CD14-positive monocyte (primary cell): ENCODE data around the gene ASF1A. TPM values are rescaled to one million over a fixed set of nuclear protein-coding genes. Genes with fewer than 3 reads are reported as not detected.

Experiments
- DNase-seq, 3 donors: peaks; one replicate each; pipeline ENCODE4 v3.0.0-alpha.2; 2011 to 2022
- H2AFZ ChIP-seq: 2 replicates; pipeline ENCODE4 v1.6.0; 2012; ENCODE audit warnings: mild to moderate bottlenecking, low read depth, low read length, inconsistent platforms; ENCODE audit not compliant: insufficient read depth, poor library complexity, severe bottlenecking
- H3K27ac ChIP-seq, 2 donors: 1 replicate in 1 of 2; 2 replicates in 1 of 2; pipeline ENCODE4 v1.5.1; 2012 to 2013; ENCODE audit warnings: low read length in 2 of 2, control low read depth in 1 of 2, inconsistent platforms in 1 of 2, low read depth in 1 of 2, mild to moderate bottlenecking in 1 of 2
- H3K27me3 ChIP-seq, 2 donors: one replicate each; pipeline versions ENCODE4 v1.6.0 to v1.6.1; 2011 to 2013; ENCODE audit warnings: low read length in 2 of 2; ENCODE audit not compliant: control insufficient read depth in 2 of 2, insufficient read depth in 2 of 2
- H3K36me3 ChIP-seq, 2 donors: replicated peaks in 1 of 2; 1 replicate in 1 of 2; 2 replicates in 1 of 2; pipeline versions ENCODE4 v1.5.1 to v1.6.1; 2012 to 2013; ENCODE audit warnings: low read length in 2 of 2, control low read depth in 1 of 2, inconsistent platforms in 1 of 2, mild to moderate bottlenecking in 1 of 2; ENCODE audit not compliant: insufficient read depth in 2 of 2, control insufficient read depth in 1 of 2
- H3K4me1 ChIP-seq, 2 donors: 1 replicate in 1 of 2; 2 replicates in 1 of 2; pipeline versions ENCODE4 v1.5.1 to v1.6.1; 2012 to 2013; ENCODE audit warnings: low read length in 2 of 2, control low read depth in 1 of 2, inconsistent platforms in 1 of 2, mild to moderate bottlenecking in 1 of 2, moderate library complexity in 1 of 2; ENCODE audit not compliant: insufficient read depth in 2 of 2, control insufficient read depth in 1 of 2
- H3K4me2 ChIP-seq: replicated peaks from 2 replicates; pipeline ENCODE3; 2012; ENCODE audit warnings: low read length, moderate library complexity, mild to moderate bottlenecking; ENCODE audit not compliant: poor library complexity, severe bottlenecking; ENCODE audit errors: extremely low read depth
- H3K4me3 ChIP-seq, 3 experiments: fragments of 200-600 bp in 1 of 3; sonication (generic) in 1 of 3; replicated peaks in 1 of 3; 1 replicate in 2 of 3; 2 replicates in 1 of 3; pipeline ENCODE4 v1.5.1; 2011 to 2013; ENCODE audit warnings: low read length in 3 of 3, mild to moderate bottlenecking in 3 of 3, control low read depth in 2 of 3, low read depth in 2 of 3, inconsistent platforms in 1 of 3, moderate library complexity in 1 of 3
- H3K79me2 ChIP-seq: 2 replicates; pipeline ENCODE4 v1.6.0; 2012; ENCODE audit warnings: mild to moderate bottlenecking, control low read depth, inconsistent platforms, low read length, moderate library complexity; ENCODE audit not compliant: insufficient read depth
- H3K9ac ChIP-seq: 2 replicates; pipeline ENCODE4 v1.6.0; 2017; ENCODE audit warnings: low read length, mild to moderate bottlenecking; ENCODE audit not compliant: insufficient read depth, poor library complexity, severe bottlenecking
- H3K9me3 ChIP-seq, 2 donors: replicated peaks in 1 of 2; 1 replicate in 1 of 2; 2 replicates in 1 of 2; pipeline versions ENCODE4 v1.5.1 to v1.6.1; 2012 to 2013; ENCODE audit warnings: low read length in 2 of 2, control low read depth in 1 of 2; ENCODE audit not compliant: control insufficient read depth in 1 of 2, insufficient read depth in 1 of 2
- H4K20me1 ChIP-seq: 2 replicates; pipeline ENCODE4 v1.6.0; 2012; ENCODE audit warnings: mild to moderate bottlenecking, low read length, control low read depth, moderate library complexity; ENCODE audit not compliant: insufficient read depth
- H3K27ac Mint-ChIP-seq, 7 donors: one replicate each; pipeline ENCODE4 v1.8.0; 2020; ENCODE audit warnings: mild to moderate bottlenecking in 7 of 7, mixed read lengths in 7 of 7, moderate library complexity in 6 of 7, inconsistent platforms in 2 of 7
- H3K27me3 Mint-ChIP-seq, 3 donors: one replicate each; pipeline ENCODE4 v1.8.0; 2021 to 2022; ENCODE audit warnings: low read depth in 3 of 3, mild to moderate bottlenecking in 3 of 3, mixed read lengths in 3 of 3, moderate library complexity in 3 of 3, inconsistent platforms in 1 of 3
- H3K36me3 Mint-ChIP-seq, 2 donors: one replicate each; pipeline ENCODE4 v1.8.0; 2020; ENCODE audit warnings: mixed read lengths in 2 of 2, inconsistent platforms in 1 of 2, mild to moderate bottlenecking in 1 of 2
- H3K4me1 Mint-ChIP-seq: one replicate; pipeline ENCODE4 v1.8.0; 2020; ENCODE audit warnings: mild to moderate bottlenecking, mixed read lengths
- H3K4me3 Mint-ChIP-seq, 2 donors: one replicate each; pipeline ENCODE4 v1.8.0; 2020; ENCODE audit warnings: mild to moderate bottlenecking in 2 of 2, mixed read lengths in 2 of 2, moderate library complexity in 1 of 2
- H3K9me3 Mint-ChIP-seq, 7 donors: one replicate each; pipeline ENCODE4 v1.8.0; 2020 to 2022; ENCODE audit warnings: mixed read lengths in 7 of 7, mild to moderate bottlenecking in 6 of 7, moderate library complexity in 6 of 7, inconsistent platforms in 2 of 7
- WGBS: methylation state at CpG from one replicate; pipeline ENCODE4 v1.1.5; 2013; ENCODE audit warnings: missing lambda C conversion rate; ENCODE audit not compliant: insufficient coverage; 5-methylcytosine and 5-hydroxymethylcytosine counted together
- intact Hi-C, 2 donors: fragments of 100-400 bp; cut with micrococcal nuclease; formaldehyde crosslinking; loops; one replicate each; pipeline versions ENCODE4 v1.15.0 to v1.15.1; 2023
- polyA plus RNA-seq, 3 donors: library from polyadenylated mRNA; depleted of rRNA in 1 of 3; unstranded in 2 of 3; stranded (reverse) in 1 of 3; fragments of 300-500 nt in 2 of 3; fragments of >200 nt in 1 of 3; fragmentation: Illumina TruSeq in 2 of 3; gene quantifications; 1 replicate in 2 of 3; 2 replicates in 1 of 3; pipeline ENCODE4 v1.2.3, GENCODE V29; 2012 to 2021
- TF ChIP-seq, protein P1 (sequence below): fragments of 200-600 bp; IDR thresholded peaks from one replicate; pipeline ENCODE4 v1.8.0; 2022; ENCODE audit warnings: antibody characterized with exemption, mild to moderate bottlenecking

The ASF1A gene
- polyA plus RNA-seq, 3 donors: 3.1 to 14.4 (median 10.5) TPM

DNA sequence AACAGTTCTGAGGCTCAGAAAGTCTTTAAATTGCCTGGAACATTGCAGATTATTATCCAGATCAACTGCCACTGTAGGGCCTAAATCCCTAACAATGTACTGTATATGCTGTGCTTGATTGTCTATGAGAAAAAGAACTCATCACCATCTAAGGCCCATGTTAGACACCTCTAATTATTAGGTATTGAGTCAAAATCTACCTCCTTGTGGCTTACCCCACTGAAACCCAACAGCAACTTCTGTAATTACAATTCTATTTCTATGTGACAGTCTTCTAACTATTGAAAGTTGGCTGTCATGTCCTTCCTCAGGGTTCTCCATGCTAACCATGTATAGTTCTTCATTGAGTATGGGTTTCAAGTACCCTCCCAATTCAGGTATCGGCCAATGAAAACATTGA, 27.1 kb downstream of the ASF1A start:
- intact Hi-C loops: no loop called here
- no peak overlapping the region for H3K4me3 Mint-ChIP-seq
- no peak for DNase-seq
- Histone ChIP-seq H2AFZ (no peak overlapping the region), H3K79me2 (peaks cover 1% of the 10 kb centered on the region), H3K27ac (no peak overlapping the region), H4K20me1 (no peaks in the 10 kb centered on the region), H3K4me3 (no peak overlapping the region), H3K4me2 (no peak overlapping the region), H3K9me3 (no peaks in the 10 kb centered on the region), H3K4me1 (no peaks in the 10 kb centered on the region), H3K9ac (no peak overlapping the region), H3K36me3 (peaks cover 74 to 95% of the 10 kb centered on the region in 2 donors), H3K27me3 (no peaks in the 10 kb centered on the region)
- TF ChIP-seq, protein P1, sequence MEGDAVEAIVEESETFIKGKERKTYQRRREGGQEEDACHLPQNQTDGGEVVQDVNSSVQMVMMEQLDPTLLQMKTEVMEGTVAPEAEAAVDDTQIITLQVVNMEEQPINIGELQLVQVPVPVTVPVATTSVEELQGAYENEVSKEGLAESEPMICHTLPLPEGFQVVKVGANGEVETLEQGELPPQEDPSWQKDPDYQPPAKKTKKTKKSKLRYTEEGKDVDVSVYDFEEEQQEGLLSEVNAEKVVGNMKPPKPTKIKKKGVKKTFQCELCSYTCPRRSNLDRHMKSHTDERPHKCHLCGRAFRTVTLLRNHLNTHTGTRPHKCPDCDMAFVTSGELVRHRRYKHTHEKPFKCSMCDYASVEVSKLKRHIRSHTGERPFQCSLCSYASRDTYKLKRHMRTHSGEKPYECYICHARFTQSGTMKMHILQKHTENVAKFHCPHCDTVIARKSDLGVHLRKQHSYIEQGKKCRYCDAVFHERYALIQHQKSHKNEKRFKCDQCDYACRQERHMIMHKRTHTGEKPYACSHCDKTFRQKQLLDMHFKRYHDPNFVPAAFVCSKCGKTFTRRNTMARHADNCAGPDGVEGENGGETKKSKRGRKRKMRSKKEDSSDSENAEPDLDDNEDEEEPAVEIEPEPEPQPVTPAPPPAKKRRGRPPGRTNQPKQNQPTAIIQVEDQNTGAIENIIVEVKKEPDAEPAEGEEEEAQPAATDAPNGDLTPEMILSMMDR: no peak
- H3K9me3 Mint-ChIP-seq: no peaks in the 10 kb centered on the region
- H3K36me3 Mint-ChIP-seq: peaks cover 70 to 84% of the 10 kb centered on the region in 2 donors
- no peak overlapping the region for H3K27ac Mint-ChIP-seq
- no peaks in the 10 kb centered on the region for H3K27me3 Mint-ChIP-seq
- WGBS: 100% methylated on average over 1 of the region's 1 CpG
- H3K4me1 Mint-ChIP-seq: no peaks in the 10 kb centered on the region

DNA sequence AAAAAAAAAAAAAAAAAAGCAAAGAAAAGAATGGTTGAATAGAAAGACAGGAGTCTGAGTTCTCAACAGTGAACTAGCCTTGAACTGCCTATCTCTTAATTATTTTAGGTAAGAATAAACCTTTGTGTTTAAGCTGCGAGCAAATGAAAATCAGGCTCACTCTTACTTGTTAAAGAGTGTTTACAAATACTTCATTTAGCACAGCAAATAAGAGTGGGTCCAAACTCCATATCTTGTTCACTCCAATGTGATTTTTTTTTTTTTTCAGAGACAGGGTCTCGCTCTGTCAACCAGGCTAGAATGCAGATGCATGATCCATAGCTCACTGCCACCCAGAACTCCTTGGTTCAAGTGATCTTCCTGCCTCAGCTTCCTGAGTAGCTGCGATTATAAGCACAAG, 29.1 kb downstream of the ASF1A start:
- H3K4me3 ChIP-seq: no peak overlapping the region
- no peaks in the 10 kb centered on the region for H3K27me3 Mint-ChIP-seq
- TF ChIP-seq, protein P1: no peak
- no peaks in the 10 kb centered on the region for H3K9me3 ChIP-seq
- H3K9ac ChIP-seq: no peak overlapping the region
- no peak overlapping the region for H2AFZ ChIP-seq
- peaks cover 65 to 78% of the 10 kb centered on the region in 2 donors for H3K36me3 Mint-ChIP-seq
- H3K36me3 ChIP-seq: peaks cover 59 to 99% of the 10 kb centered on the region in 2 donors
- no peaks in the 10 kb centered on the region for H3K27me3 ChIP-seq
- H3K27ac ChIP-seq: no peak overlapping the region
- DNase-seq: no peak
- no peaks in the 10 kb centered on the region for H3K9me3 Mint-ChIP-seq
- H3K4me3 Mint-ChIP-seq: no peak overlapping the region
- H3K4me1 ChIP-seq: no peaks in the 10 kb centered on the region
- H3K79me2 ChIP-seq: peaks cover 4% of the 10 kb centered on the region
- intact Hi-C loops: no loop called here
- H3K4me2 ChIP-seq: no peak overlapping the region
- 96% methylated on average over 2 of the region's 3 CpGs for WGBS
- H3K4me1 Mint-ChIP-seq: no peaks in the 10 kb centered on the region
- no peaks in the 10 kb centered on the region for H4K20me1 ChIP-seq
- H3K27ac Mint-ChIP-seq: no peak overlapping the region
